Left ventricle myocardium superior (tissue), 1 donor: ENCODE results near the gene CIAO3. TPM values are rescaled to one million over a fixed set of nuclear protein-coding genes. Genes with fewer than 3 reads are reported as not detected.
"Not testable (repeated sequence)": the region's sequence is repeated elsewhere in the genome, so short reads cannot be mapped to it uniquely, and the experiment has no call there.

Source experiments
- ATAC-seq: fragments of 200-7000 bp; cut with Tn5 transposase; one replicate; pipeline ENCODE4 v1.9.1; 2020; ENCODE audit warnings: mild to moderate bottlenecking, moderate library complexity
- DNase-seq: peaks from one replicate; pipeline ENCODE4 v3.0.0-alpha.2; 2020
- intact Hi-C: fragments of 100-400 bp; cut with micrococcal nuclease; formaldehyde crosslinking; loops from one replicate; pipeline ENCODE4 v1.11.0; 2022
- total RNA-seq: library from RNA; stranded (reverse); fragmentation: NEBNext Ultra II Directional; extraction: Animal tissue kit (Norgen Biotek cat#: 25700); gene quantifications from one replicate; pipeline ENCODE4 v1.2.1, GENCODE V29; 2021
- donor health status: DM: no; HTN: yes; CAD: no; lungs with severe emphysema.

The CIAO3 gene
- total RNA-seq, 1 donor from 2014 or later: 34.5 TPM

DNA sequence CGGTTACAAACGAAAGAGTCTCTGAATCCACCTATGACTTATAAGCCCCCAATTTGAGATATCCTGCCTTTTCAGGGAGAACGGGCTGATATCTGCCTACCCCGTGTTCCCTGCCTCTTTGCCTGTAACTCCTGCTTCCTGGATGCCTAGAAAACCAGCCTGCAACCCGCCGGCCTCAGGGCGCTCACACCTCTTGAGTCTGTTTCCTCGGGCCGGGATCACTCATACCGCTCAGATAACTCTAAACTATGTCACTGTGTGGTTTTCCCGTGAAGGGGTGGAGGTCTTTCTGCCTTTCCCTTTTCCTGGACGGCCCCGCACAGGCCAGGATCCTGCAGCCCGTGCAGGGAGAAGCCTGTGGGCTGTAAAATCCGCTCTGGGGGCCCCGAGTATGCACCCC lies 37.0 kb upstream of the CIAO3 start:
- ATAC-seq: no peak
- intact Hi-C loops: no loop called here
- DNase-seq: no peak

DNA sequence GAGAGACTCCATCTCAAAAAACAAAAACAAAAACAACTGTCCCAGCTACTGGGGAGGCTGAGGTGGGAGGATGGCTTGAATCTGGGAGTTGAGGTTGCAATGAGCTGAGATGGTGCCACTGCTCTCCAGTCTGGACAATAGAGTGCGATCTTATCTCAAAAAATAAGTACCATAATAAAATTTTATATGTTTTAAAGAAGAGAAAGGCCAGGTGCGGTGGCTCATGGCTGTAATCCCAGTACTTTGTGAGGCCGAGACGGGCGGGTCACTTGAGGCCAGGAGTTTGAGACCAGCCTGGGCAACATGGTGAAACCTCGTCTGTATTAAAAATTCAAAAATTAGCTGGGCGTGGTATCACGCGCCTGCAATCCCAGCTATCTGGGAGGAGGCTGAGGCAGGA lies 36.0 kb upstream of the CIAO3 start:
- DNase-seq (no peak), ATAC-seq (no peak)
- intact Hi-C loops: no loop called here

DNA sequence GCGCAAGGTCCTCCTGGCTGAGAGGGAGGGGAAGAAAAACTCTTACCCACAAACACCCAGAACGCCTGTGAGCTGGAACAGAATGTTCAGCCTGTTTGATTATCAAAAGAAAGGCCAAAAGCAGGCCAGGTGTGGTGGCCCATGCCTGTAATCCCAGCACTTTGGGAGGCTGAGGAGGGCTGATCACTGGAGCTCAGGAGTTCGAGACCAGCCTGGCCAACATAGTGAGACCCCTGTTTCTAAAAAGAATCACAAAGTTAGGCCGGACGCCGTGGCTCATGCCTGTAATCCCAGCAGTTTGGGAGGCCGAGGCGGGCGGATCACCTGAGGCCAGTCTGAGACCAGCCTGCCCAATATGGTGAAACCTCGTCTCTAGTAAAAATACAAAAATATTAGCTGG lies 35.5 kb upstream of the CIAO3 start:
- intact Hi-C loops, DNase-seq, ATAC-seq: not testable (repeated sequence)

DNA sequence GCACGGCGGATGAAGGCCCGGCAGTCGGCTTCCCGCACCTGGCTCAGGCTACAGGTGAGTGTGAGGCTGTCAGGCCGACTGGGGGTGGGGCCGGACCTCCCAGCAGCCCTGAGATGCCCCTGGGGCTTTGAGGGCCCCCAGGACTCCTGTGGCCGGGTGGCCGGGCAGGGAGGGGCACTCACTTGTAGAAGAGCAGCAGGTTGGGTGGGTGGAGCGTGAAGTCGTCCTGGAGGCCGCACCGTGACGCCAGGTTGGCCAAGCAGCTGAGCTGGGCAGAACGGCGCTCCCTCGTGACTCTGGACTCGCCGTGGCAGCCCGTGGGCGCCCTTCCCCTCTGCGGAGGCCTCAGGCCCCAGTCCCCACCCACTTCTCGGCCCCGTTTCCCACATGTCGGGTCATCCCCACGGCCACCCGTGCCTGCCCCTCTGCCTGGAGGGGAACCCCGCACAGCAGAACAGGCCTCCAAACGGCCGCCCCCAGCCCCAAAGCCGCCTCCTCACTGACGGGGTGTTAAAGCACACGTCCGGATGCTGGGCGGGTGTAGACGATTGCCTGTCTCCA lies 34.5 kb upstream of the CIAO3 start:
- intact Hi-C loops: no loop called here
- ATAC-seq: no peak
- DNase-seq: no peak

DNA sequence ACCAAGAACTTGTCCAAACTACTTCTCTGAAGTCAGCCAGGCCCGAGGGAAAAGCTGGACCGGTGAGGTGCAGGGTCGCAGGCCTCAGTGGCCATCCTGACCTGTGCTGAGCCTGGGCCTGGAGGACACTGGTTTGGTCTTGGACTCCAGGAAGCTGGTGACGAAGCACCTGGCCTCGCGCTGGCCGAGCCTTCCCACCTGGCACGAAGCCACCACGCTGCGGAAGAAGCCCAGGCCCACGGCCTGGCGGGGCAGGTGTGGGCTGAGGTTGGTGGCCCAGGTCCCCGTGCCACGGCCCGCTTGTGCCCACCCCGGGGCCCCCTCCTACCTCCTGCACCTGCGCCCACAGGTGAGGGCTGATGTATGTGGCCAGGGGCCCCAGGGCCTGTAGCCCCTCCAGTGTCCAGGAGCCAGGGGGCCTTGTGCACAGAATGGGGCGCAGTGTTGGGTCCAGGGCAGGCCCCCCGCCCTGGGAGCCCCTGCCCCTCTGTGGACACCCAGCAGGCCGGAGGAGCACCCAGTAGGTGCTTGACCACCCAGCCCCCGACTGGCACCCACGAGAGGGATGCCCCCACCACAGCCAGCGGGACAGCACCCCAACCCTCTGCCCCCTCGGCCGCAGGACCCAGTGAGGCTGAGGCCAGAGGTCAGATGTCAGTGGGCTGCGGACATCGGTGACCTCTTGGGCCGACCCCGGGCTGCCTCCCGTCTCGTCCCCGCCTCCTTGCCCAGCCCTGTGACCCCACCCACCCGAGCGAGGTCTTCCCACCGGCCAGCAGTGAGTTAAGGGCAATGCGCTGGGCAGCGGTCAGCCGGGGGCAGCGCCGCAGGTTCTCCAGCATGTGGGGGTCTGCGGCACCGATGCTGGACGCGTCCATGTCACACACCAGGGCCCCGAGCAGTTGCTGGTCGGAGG lies 33.5 kb upstream of the CIAO3 start:
- no peak for ATAC-seq
- intact Hi-C loops: no loop called here

DNA sequence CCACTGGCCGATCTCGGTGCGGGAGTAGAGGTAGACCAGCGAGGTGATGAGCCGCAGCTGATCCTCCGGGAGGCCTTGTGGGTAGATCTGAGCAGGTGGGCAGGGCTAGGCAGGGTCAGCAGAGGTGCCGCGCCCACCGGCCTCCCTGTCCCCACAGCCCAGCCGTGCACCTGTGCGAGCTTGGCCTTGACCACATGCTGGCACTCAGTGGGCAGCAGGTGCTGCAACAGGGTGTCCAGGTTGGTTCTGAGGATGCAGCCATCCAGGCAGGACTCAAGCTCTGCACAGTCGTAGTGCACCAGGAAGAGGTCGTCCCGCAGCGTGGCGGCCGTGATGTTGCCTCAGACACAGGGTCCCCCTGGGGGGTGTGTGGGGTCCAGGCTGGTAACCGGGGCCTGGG lies 32.2 kb upstream of the CIAO3 start:
- no peak for DNase-seq
- intact Hi-C loops: no loop called here
- ATAC-seq: no peak

More for the DNA sequence above, 33.5 kb upstream of the CIAO3 start:
- no peak for DNase-seq

DNA sequence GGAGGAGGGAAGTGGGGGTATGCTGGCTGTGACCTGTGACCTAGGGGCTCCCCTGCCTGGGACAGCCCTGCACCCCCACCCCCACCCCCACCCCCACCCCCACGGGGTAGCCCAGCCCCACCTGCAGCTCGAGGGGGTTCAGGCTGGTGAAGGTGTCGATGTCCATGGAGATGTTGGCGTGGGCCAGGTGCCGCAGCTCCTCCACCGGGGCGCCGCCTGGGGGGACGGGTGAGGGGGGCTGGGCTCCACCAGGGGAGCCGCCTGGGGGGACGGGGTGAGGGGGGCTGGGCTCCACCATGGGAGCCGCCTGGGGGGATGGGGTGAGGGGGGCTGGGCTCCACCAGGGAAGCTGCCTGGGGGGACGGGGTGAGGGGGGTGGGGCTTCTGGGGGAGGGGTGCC lies 29.6 kb upstream of the CIAO3 start:
- ATAC-seq: no peak
- intact Hi-C loops: no loop called here
- DNase-seq: no peak

DNA sequence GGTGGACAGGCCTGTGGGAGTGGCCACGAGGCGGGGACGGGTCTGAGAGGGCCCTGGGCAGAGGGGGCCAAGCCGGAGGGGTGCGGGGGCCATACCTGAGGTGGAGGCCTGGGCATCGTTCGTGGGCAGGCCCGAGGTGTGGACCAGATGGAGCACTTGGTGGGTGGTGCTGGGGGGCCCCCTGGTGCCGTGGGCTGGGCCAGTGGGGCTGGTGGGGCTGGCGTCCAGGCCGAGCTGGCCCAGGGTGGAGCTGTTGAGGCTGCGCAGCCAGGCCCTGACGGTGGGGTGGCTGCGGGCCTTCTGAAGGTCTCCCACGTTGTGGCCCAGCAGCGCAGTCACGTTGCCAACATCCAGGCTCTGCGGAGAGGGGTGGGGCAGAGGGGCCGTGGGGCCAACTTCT lies 29.1 kb upstream of the CIAO3 start:
- intact Hi-C loops: no loop called here
- no peak for DNase-seq
- no peak for ATAC-seq

DNA sequence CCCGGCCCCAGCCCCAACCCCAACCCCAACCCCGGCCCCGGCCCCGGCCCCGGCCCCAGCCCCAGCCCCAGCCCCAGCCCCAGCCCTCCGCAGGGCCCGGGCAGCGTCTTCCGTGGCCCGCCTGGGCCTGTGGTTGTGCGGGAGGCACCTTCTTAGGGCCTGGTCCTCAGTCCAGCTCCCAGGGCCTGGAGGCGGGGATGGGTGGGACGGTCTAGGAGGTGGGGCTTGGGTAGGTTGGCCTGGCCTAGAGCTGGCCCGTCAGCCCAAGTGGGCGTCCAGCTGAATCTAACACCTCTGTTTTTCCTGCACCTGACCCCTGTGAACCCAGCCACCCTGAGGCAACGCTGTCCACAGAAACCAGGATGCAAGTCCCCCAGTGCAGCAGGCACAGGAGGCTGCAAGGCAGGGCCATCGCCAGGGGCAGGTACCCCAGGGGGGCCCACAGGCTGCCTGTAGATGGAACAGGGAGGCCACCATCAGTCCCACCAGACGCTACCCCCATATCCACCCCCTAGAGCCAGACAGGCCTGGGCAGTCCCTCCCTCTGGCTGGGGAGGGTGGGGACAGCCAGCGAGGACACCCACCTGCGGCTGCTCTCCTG lies 28.5 kb upstream of the CIAO3 start:
- no peak for ATAC-seq
- DNase-seq: no peak
- intact Hi-C loops: no loop called here

DNA sequence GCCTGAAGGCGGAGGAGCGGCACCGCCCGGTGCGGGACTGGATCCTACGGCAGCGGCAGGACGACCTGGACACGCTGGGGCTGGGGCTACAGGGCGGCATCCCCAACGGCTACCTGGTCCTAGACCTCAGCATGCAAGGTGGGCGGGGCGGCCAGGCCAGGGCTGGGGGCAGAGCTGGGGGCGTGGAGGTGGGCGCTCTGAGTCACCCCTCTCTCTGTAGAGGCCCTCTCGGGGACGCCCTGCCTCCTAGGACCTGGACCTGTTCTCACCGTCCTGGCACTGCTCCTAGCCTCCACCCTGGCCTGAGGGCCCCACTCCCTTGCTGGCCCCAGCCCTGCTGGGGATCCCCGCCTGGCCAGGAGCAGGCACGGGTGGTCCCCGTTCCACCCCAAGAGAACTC lies 27.6 kb upstream of the CIAO3 start:
- intact Hi-C loops: no loop called here
- ATAC-seq (no peak), DNase-seq (no peak)

DNA sequence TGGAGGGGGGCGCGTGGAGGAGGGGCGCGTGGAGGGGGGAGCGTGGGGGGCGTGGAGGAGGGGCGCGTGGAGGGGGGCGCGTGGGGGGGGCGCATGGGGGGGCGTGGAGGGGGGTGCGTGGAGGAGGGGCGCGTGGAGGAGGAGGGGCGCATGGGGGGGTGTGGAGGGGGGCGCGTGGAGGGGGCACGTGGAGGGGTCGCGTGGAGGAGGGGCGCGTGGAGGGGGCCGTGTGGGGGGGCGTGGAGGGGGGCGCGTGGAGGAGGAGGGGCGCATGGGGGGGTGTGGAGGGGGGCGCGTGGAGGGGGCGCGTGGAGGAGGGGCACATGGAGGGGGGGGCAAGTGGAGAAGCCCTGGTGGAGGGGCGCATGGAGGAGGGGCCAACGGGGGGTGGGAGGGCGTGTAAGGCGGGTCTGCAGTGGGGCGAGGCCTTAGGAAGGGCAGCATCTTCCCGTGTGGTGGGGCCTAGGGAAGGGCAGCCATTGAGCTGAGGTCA lies 27.0 kb upstream of the CIAO3 start:
- intact Hi-C loops: no loop called here
- DNase-seq (no peak), ATAC-seq (no peak)

DNA sequence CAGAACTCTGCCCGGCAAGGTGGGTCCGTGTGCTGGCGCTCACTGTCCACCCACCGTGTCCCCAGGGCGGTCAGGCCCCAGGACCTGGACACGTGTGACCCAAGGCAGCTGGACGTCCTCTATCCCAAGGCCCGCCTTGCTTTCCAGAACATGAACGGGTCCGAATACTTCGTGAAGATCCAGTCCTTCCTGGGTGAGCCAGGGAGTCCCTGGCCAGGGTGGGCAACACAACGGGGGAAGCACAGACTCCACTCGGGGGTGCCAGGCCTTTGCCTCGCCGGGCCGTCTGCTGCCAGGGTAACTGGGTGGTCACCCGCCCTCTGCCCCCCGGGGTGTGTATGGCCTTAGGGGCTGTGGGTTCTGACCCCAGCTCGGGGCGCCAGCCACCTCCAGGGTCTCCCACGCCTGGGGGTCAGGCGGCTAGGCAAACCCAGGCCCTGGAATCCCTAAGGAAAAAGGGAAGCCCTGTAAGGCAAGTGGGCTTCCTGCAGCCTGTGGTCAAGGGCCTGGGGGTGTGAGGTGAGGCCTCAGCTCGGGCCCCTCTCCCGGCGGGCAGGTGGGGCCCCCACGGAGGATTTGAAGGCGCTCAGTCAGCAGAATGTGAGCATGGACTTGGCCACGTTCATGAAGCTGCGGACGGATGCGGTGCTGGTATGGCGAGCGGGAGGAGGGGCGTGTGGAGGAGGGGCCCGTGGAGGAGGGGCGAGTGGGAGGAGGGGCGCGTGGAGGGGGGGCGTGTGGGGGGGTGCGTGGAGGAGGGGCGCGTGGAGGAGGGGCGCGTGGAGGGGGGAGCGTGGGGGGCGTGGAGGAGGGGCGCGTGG lies 26.2 kb upstream of the CIAO3 start:
- ATAC-seq (no peak), DNase-seq (no peak)
- intact Hi-C loops: no loop called here

DNA sequence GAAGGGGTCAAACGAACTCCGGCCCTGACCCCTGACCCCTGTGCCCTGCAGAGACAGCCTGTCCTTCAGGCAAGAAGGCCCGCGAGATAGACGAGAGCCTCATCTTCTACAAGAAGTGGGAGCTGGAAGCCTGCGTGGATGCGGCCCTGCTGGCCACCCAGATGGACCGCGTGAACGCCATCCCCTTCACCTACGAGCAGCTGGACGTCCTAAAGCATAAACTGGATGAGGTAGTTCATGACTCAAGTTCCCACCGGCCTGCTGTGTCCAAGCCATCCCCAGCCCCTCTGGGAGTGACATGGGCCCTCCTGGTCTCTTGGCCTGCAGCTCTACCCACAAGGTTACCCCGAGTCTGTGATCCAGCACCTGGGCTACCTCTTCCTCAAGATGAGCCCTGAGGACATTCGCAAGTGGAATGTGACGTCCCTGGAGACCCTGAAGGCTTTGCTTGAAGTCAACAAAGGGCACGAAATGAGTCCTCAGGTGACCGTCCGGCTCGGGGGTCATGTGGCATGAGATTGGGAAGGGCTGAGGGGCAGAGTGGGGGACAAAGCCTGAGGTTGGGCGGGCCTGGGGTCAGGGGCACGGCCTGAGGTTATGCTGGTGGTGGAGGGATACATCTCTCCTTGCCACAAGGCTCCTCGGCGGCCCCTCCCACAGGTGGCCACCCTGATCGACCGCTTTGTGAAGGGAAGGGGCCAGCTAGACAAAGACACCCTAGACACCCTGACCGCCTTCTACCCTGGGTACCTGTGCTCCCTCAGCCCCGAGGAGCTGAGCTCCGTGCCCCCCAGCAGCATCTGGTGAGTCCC lies 25.4 kb upstream of the CIAO3 start:
- ATAC-seq: no peak
- no peak for DNase-seq
- intact Hi-C loops: no loop called here

DNA sequence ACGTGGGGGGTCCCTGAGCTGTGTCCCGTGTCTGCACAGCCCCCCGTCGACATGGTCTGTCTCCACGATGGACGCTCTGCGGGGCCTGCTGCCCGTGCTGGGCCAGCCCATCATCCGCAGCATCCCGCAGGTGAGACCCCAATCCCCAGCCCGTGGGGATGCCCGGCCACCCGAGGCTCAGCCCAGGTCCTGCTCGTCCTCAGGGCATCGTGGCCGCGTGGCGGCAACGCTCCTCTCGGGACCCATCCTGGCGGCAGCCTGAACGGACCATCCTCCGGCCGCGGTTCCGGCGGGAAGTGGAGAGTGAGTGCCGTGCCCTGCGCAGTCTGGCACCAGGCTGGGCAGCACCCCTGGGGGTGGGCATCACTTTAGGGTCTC lies 24.7 kb upstream of the CIAO3 start:
- no peak for ATAC-seq
- intact Hi-C loops: no loop called here
- DNase-seq: no peak

DNA sequence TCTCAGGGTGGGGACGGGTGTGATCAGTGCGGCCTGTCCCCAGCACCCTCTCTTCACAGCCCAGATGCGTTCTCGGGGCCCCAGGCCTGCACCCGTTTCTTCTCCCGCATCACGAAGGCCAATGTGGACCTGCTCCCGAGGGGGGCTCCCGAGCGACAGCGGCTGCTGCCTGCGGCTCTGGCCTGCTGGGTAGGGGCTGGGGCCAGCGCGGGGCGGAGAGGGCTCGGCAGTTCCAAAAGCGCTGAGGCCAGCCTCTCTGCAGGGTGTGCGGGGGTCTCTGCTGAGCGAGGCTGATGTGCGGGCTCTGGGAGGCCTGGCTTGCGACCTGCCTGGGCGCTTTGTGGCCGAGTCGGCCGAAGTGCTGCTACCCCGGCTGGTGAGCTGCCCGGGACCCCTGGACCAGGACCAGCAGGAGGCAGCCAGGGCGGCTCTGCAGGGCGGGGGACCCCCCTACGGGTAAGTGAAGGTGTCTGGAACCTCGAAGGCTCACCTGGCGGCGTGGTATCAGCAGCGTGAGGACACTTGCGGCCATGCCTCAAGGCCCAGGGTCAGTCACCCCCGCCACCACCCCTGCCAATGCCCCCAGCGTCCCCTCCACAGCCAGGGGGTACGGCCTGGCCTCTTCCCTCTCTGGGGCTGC lies 24.2 kb upstream of the CIAO3 start:
- DNase-seq: no peak
- intact Hi-C loops: no loop called here
- ATAC-seq: no peak

DNA sequence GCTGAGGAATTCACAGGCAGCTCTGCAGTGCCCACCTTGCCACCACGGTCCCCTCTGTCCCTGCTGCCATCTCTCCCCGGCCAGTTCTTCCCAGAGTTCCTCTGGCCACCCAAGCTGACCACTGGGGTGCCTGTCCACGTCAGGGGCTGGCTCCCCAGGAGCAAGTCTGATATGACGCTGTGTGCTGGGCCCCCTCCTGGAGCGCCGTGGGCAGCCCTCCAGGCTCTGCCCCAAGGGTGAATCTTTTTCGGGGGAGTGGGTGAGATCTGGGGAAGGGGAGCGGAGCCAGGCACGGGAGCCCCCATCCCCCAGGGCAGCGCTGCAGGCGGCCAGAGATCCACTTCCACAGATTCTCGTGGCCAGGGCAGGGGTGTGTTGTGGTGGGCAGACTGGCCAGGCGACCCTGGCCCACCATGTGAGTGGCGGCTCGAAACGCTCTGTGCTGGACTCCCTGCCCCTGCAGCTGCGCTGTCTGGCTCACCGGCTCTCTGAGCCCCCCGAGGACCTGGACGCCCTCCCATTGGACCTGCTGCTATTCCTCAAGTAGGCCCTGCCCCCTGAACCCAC lies 23.5 kb upstream of the CIAO3 start:
- intact Hi-C loops: no loop called here
- ATAC-seq (no peak), DNase-seq (no peak)

DNA sequence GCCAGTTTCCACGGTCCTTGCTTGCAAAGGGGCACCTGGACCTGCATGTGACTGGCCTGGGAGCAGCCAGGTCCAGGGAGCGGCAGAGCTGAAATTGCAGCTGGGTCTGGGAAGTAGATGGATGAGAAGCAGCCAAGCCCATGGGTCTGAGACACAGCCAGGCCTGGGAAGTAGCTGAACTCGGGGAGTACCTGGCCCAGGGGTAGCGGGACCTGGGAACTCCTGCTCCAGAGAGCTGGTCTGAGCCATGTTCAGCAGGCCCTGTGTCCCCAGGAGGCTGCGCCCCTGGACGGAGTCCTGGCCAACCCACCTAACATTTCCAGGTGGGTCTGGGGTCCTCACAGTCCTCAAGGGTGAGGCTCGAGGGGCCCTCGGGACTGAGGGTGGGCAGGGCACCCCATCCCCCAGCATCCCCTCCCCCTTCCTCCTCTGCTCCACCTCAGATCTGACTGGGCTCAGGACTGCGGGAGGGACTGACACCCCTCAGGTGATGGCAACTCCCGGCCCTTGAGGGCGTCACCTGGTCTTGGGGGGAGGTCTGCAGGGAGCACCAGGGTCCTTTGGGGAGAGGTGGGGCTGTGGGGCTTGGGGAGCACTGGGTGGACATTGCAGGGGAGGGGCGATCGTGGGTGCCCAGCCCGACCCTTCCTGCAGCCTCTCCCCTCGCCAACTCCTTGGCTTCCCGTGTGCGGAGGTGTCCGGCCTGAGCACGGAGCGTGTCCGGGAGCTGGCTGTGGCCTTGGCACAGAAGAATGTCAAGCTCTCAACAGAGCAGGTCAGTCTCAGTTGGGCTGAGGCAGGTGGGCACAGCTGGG lies 22.8 kb upstream of the CIAO3 start:
- intact Hi-C loops: no loop called here
- DNase-seq (no peak), ATAC-seq (no peak)
